Liver (tissue), 9 donors: ENCODE results near the gene ZNF716. TPM values are rescaled to one million over a fixed set of nuclear protein-coding genes. Genes with fewer than 3 reads are reported as not detected.

ENCODE experiments used
- DNase-seq: peaks from one replicate; pipeline ENCODE4 v3.0.0-alpha.2; 2017; ENCODE audit warnings: low spot score
- H3K27ac ChIP-seq, 2 donors: one replicate each; pipeline ENCODE4 v1.7.0; 2013; ENCODE audit warnings: inconsistent platforms in 2 of 2, low read length in 2 of 2, control low read depth in 1 of 2, low read depth in 1 of 2, mild to moderate bottlenecking in 1 of 2
- H3K27me3 ChIP-seq, 4 donors: one replicate each; pipeline versions ENCODE4 v1.6.1 to v1.7.0; 2013; ENCODE audit warnings: low read length in 3 of 4, inconsistent platforms in 1 of 4, mild to moderate bottlenecking in 1 of 4, moderate library complexity in 1 of 4; ENCODE audit not compliant: control insufficient read depth in 4 of 4, insufficient read depth in 4 of 4
- H3K36me3 ChIP-seq, 4 donors: one replicate each; pipeline versions ENCODE4 v1.6.1 to v1.7.0; 2013; ENCODE audit warnings: low read length in 3 of 4, mild to moderate bottlenecking in 3 of 4, low read depth in 1 of 4, moderate library complexity in 1 of 4; ENCODE audit not compliant: control insufficient read depth in 4 of 4, insufficient read depth in 3 of 4
- H3K4me1 ChIP-seq, 4 donors: one replicate each; pipeline versions ENCODE4 v1.6.1 to v1.7.0; 2013; ENCODE audit warnings: low read length in 3 of 4, mild to moderate bottlenecking in 3 of 4, moderate library complexity in 1 of 4; ENCODE audit not compliant: control insufficient read depth in 4 of 4, insufficient read depth in 4 of 4
- H3K4me3 ChIP-seq, 3 donors: one replicate each; pipeline versions ENCODE4 v1.6.1 to v1.7.0; 2013; ENCODE audit warnings: low read length in 3 of 3, control low read depth in 1 of 3, low read depth in 1 of 3, mild to moderate bottlenecking in 1 of 3
- H3K9ac ChIP-seq, 2 donors: one replicate each; pipeline ENCODE4 v1.7.0; 2013; ENCODE audit warnings: low read length in 2 of 2, mild to moderate bottlenecking in 2 of 2, moderate library complexity in 2 of 2, control low read depth in 1 of 2, low read depth in 1 of 2
- H3K9me3 ChIP-seq, 4 donors: one replicate each; pipeline versions ENCODE4 v1.6.1 to v1.7.0; 2013; ENCODE audit warnings: low read length in 3 of 4; ENCODE audit not compliant: control insufficient read depth in 4 of 4
- EGR1 ChIP-seq, 2 donors: IDR thresholded peaks; 2 replicates each; pipeline ENCODE4 v1.6.1; 2016 to 2018; ENCODE audit warnings: antibody characterized with exemption in 2 of 2, low read depth in 2 of 2
- FOXA1 ChIP-seq: IDR thresholded peaks from 2 replicates; pipeline ENCODE4 v1.6.1; 2016; ENCODE audit warnings: antibody characterized with exemption
- FOXA2 ChIP-seq: IDR thresholded peaks from 2 replicates; pipeline ENCODE4 v1.6.1; 2016; ENCODE audit warnings: antibody characterized with exemption
- GABPA ChIP-seq, 2 donors: IDR thresholded peaks in 1 of 2; conservative IDR thresholded peaks in 1 of 2; 2 replicates each; pipeline ENCODE4 v1.6.1; 2016; ENCODE audit warnings: antibody characterized with exemption in 2 of 2, mild to moderate bottlenecking in 1 of 2, moderate library complexity in 1 of 2
- HNF4A ChIP-seq, 2 donors: conservative IDR thresholded peaks; 2 replicates each; pipeline ENCODE4 v1.6.1; 2016; ENCODE audit warnings: antibody characterized with exemption in 2 of 2, mild to moderate bottlenecking in 2 of 2
- HNF4G ChIP-seq: IDR thresholded peaks from 2 replicates; pipeline ENCODE4 v1.6.1; 2016; ENCODE audit warnings: antibody characterized with exemption
- JUND ChIP-seq, 2 donors: IDR thresholded peaks; 2 replicates each; pipeline ENCODE4 v1.6.1; 2016; ENCODE audit warnings: antibody characterized with exemption in 2 of 2
- NR2F2 ChIP-seq: IDR thresholded peaks from 2 replicates; pipeline ENCODE4 v1.6.1; 2016; ENCODE audit warnings: antibody characterized with exemption
- RAD21 ChIP-seq, 2 donors: IDR thresholded peaks; 2 replicates each; pipeline ENCODE4 v1.6.1; 2016; ENCODE audit warnings: antibody characterized with exemption in 2 of 2, mild to moderate bottlenecking in 2 of 2
- RXRA ChIP-seq, 2 donors: IDR thresholded peaks; 2 replicates each; pipeline ENCODE4 v1.6.1; 2017 to 2018; ENCODE audit warnings: antibody characterized with exemption in 2 of 2, mild to moderate bottlenecking in 1 of 2
- SP1 ChIP-seq: IDR thresholded peaks from 2 replicates; pipeline ENCODE4 v1.6.1; 2018; ENCODE audit warnings: antibody characterized with exemption, mild to moderate bottlenecking
- TAF1 ChIP-seq: conservative IDR thresholded peaks from 2 replicates; pipeline ENCODE4 v1.6.1; 2016; ENCODE audit warnings: antibody characterized with exemption, mild to moderate bottlenecking
- YY1 ChIP-seq: IDR thresholded peaks from 2 replicates; pipeline ENCODE4 v1.6.1; 2016; ENCODE audit warnings: antibody characterized with exemption, mild to moderate bottlenecking
- WGBS: extraction: QIAGEN DNeasy Blood & Tissue Kit; methylation state at CpG from one replicate; pipeline ENCODE4 v1.1.7; 2013; 5-methylcytosine and 5-hydroxymethylcytosine counted together
- polyA plus RNA-seq, 2 donors: library from polyadenylated mRNA; stranded (reverse) in 1 of 2; unstranded in 1 of 2; fragments of 200-250 nt in 1 of 2; fragments of >200 nt in 1 of 2; fragmentation: Nextera tagmentation in 1 of 2; extraction: Ambion mirVana in 1 of 2; gene quantifications; one replicate each; pipeline versions ENCODE4 v1.2.1 to v1.2.3, GENCODE V29; 2013 to 2015
- total RNA-seq, 2 donors: library from RNA; depleted of rRNA; stranded (reverse); fragments of >200 nt; gene quantifications; one replicate each; pipeline ENCODE4 v1.2.3, GENCODE V29; 2014
- TF ChIP-seq, protein P1 (sequence below): IDR thresholded peaks from 2 replicates; pipeline ENCODE4 v1.6.1; 2016; ENCODE audit warnings: antibody characterized with exemption
- TF ChIP-seq, protein P2 (sequence below): IDR thresholded peaks from 2 replicates; pipeline ENCODE4 v1.6.1; 2016; ENCODE audit warnings: antibody characterized with exemption
- TF ChIP-seq, protein P3 (sequence below): fragments of 150-350 bp; IDR thresholded peaks from 2 replicates; pipeline ENCODE4 v1.5.1; 2017; ENCODE audit warnings: improper control_type of control experiment, low read depth, low read length; ENCODE audit not compliant: missing input control
- TF ChIP-seq, protein P4 (sequence below): IDR thresholded peaks from 2 replicates; pipeline ENCODE4 v1.6.1; 2016; ENCODE audit warnings: antibody characterized with exemption, mild to moderate bottlenecking
- TF ChIP-seq, protein P5 (sequence below): IDR thresholded peaks from 2 replicates; pipeline ENCODE4 v1.6.1; 2016; ENCODE audit warnings: antibody characterized with exemption
- donor health status: healthy.
- donor health status: healthy.
- donor health status: healthy.
- donor health status: healthy.
- donor health status: healthy.

ZNF716 gene
- total and polyA plus RNA-seq, 4 donors: not detected

DNA sequence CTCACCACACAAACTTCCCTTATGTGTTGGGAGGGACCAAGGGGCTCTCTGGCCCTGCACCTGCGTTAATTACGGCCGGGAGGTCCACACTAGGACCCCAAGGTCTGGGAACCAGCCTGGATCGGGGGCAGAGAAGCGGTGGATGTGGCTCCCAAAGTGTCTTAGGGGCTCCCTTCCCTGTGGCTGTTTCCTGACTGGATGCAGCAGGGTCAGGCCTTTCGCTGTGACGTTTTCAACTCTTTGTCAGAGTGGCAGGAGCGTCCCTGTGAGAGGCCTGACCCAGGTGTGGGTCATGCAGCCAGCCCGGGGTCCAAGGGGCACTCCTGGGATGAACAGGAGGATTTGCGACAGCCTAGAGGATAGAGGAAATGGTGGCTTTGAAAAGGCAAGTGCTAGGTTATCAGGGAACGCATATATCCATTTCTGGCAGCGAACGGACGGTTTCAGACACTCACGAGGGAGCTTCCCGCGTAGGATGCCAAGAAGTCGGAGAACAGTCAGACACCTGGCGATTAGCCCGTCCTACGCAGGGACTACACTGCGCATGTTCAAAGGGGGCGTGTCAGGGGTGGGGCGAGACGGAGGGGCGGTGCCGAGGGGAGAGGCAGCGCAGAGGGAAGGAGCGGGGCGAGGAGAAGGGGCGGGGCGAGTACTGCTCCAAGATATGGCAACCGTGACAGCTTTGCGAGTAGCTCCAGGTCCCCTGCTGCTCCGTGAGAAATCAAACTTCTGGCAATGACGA lies 46.2 kb upstream of the ZNF716 start:
- no peak for DNase-seq
- Histone ChIP-seq H3K36me3 (no peaks in the 10 kb centered on the region), H3K9ac (peak overlapping the region in 1 of 2 donors; percentile 57), H3K27ac (peak overlapping the region; percentile 62 to 75), H3K9me3 (peaks cover 0 to 3% (median under 1%) of the 10 kb centered on the region in 4 donors), H3K27me3 (no peaks in the 10 kb centered on the region), H3K4me3 (peak overlapping the region; percentile 71 to 76 (median 76)), H3K4me1 (peaks cover 0 to 2% (median 0%) of the 10 kb centered on the region in 4 donors)
- WGBS: 23% methylated on average over 36 of the region's 36 CpGs
- TF ChIP-seq FOXA1 (no peak), TAF1 (no peak), HNF4G (no peak), GABPA (IDR thresholded peaks at IDR 0.05 in 1 of 2, conservative IDR thresholded peaks at IDR 0.05 in 1 of 2) (no peak), RXRA (IDR thresholded peaks at IDR 0.05) (peak in 1 of 2 donors; percentile 24), JUND (IDR thresholded peaks at IDR 0.05) (no peak), SP1 (no peak), HNF4A (conservative IDR thresholded peaks at IDR 0.05) (peak in 1 of 2 donors; percentile 57), FOXA2 (no peak), RAD21 (IDR thresholded peaks at IDR 0.05) (no peak), NR2F2 (no peak), EGR1 (IDR thresholded peaks at IDR 0.05; ENCODE audit: low read depth in 2 of 2) (no peak), YY1 (peak; percentile 15)
- TF ChIP-seq, protein P1, sequence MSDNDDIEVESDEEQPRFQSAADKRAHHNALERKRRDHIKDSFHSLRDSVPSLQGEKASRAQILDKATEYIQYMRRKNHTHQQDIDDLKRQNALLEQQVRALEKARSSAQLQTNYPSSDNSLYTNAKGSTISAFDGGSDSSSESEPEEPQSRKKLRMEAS: peak; percentile 31
- TF ChIP-seq, protein P2, sequence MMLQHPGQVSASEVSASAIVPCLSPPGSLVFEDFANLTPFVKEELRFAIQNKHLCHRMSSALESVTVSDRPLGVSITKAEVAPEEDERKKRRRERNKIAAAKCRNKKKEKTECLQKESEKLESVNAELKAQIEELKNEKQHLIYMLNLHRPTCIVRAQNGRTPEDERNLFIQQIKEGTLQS: no peak
- TF ChIP-seq, protein P3, sequence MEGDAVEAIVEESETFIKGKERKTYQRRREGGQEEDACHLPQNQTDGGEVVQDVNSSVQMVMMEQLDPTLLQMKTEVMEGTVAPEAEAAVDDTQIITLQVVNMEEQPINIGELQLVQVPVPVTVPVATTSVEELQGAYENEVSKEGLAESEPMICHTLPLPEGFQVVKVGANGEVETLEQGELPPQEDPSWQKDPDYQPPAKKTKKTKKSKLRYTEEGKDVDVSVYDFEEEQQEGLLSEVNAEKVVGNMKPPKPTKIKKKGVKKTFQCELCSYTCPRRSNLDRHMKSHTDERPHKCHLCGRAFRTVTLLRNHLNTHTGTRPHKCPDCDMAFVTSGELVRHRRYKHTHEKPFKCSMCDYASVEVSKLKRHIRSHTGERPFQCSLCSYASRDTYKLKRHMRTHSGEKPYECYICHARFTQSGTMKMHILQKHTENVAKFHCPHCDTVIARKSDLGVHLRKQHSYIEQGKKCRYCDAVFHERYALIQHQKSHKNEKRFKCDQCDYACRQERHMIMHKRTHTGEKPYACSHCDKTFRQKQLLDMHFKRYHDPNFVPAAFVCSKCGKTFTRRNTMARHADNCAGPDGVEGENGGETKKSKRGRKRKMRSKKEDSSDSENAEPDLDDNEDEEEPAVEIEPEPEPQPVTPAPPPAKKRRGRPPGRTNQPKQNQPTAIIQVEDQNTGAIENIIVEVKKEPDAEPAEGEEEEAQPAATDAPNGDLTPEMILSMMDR: no peak
- TF ChIP-seq, protein P4, sequence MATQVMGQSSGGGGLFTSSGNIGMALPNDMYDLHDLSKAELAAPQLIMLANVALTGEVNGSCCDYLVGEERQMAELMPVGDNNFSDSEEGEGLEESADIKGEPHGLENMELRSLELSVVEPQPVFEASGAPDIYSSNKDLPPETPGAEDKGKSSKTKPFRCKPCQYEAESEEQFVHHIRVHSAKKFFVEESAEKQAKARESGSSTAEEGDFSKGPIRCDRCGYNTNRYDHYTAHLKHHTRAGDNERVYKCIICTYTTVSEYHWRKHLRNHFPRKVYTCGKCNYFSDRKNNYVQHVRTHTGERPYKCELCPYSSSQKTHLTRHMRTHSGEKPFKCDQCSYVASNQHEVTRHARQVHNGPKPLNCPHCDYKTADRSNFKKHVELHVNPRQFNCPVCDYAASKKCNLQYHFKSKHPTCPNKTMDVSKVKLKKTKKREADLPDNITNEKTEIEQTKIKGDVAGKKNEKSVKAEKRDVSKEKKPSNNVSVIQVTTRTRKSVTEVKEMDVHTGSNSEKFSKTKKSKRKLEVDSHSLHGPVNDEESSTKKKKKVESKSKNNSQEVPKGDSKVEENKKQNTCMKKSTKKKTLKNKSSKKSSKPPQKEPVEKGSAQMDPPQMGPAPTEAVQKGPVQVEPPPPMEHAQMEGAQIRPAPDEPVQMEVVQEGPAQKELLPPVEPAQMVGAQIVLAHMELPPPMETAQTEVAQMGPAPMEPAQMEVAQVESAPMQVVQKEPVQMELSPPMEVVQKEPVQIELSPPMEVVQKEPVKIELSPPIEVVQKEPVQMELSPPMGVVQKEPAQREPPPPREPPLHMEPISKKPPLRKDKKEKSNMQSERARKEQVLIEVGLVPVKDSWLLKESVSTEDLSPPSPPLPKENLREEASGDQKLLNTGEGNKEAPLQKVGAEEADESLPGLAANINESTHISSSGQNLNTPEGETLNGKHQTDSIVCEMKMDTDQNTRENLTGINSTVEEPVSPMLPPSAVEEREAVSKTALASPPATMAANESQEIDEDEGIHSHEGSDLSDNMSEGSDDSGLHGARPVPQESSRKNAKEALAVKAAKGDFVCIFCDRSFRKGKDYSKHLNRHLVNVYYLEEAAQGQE: no peak
- TF ChIP-seq, protein P5, sequence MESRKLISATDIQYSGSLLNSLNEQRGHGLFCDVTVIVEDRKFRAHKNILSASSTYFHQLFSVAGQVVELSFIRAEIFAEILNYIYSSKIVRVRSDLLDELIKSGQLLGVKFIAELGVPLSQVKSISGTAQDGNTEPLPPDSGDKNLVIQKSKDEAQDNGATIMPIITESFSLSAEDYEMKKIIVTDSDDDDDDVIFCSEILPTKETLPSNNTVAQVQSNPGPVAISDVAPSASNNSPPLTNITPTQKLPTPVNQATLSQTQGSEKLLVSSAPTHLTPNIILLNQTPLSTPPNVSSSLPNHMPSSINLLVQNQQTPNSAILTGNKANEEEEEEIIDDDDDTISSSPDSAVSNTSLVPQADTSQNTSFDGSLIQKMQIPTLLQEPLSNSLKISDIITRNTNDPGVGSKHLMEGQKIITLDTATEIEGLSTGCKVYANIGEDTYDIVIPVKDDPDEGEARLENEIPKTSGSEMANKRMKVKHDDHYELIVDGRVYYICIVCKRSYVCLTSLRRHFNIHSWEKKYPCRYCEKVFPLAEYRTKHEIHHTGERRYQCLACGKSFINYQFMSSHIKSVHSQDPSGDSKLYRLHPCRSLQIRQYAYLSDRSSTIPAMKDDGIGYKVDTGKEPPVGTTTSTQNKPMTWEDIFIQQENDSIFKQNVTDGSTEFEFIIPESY: no peak
